ENCODE data around the gene ERGIC3. TPM values are rescaled to one million over a fixed set of nuclear protein-coding genes. Genes with fewer than 3 reads are reported as not detected.
"Not testable (repeated sequence)": the region's sequence is repeated elsewhere in the genome, so short reads cannot be mapped to it uniquely, and the experiment has no call there.

Gene ERGIC3
- total and polyA plus RNA-seq, 10 of the 15 experiments (the other 5 are each of a cell fraction or from before 2014, with no cell fraction given) = 90.4 to 210 (median 139) TPM

DNA sequence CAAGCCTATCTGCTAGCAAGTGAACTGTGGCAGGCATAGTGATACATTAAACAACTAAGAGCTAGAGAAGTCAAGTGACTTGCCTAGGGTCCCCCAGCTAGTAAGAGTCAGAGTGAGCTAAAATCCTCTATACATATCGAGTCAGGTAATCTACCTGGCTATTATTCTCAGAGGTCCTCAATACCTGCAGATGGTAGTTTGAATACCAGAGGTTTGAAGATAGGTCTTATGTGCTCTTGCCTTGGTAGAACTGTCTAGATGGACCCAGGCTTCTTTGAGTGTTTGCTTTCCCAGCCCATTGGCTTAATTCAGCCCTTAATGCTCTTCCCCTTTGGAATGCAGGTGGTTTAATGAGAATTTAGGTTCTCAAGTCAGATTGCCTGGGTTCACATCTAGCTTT lies 1.1 kb downstream of the ERGIC3 start (continued):
- TF ChIP-seq, protein P1, sequence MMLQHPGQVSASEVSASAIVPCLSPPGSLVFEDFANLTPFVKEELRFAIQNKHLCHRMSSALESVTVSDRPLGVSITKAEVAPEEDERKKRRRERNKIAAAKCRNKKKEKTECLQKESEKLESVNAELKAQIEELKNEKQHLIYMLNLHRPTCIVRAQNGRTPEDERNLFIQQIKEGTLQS (IDR thresholded peaks at IDR 0.05; ENCODE audit: borderline replicate concordance, extremely low read depth, low read depth, low read length) = no peak
- TF ChIP-seq BCL11A (IDR thresholded peaks at IDR 0.05; ENCODE audit: low read depth, low read length) (no peak), ZNF384 (IDR thresholded peaks at IDR 0.05; ENCODE audit: borderline replicate concordance, low read depth, low read length) (no peak)

DNA sequence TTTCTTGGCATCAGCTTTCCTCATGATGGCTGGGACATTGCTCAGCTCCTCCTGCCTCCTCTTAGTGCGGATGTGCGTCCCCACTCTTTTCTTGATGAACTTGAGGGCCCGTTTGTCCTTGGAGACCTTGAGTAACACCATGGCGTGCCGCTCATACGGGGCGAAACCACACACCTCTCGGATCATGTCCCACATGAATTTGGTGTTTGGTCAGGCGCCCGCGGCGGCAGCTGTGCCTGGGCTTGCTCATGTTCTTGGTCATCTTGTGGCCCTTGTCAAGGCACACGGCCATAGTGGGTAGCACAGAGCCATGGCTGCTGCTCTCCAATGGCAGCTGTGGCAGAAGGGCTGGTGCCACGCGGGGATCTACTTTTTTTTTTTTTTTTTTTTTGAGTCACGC lies 2.6 kb downstream of the ERGIC3 start:
- SMC1A ChIA-PET (ENCODE audit: uncharacterized antibody, unreplicated experiment) = no interaction called here
- Histone ChIP-seq H3K27ac (ENCODE audit: control insufficient read depth, insufficient read depth) (no peak overlapping the region), H3K9me3 (replicated peaks; ENCODE audit: control insufficient read depth, insufficient read depth, low read length) (no peaks in the 10 kb centered on the region), H3K4me3 (no peak overlapping the region), H3K4me2 (ENCODE audit: control insufficient read depth, insufficient read depth) (no peak overlapping the region), H3K4me1 (ENCODE audit: control insufficient read depth, insufficient read depth, low read length) (peaks cover 12% of the 10 kb centered on the region), H3K9ac (ENCODE audit: control insufficient read depth, insufficient read depth, low read length) (no peak overlapping the region), H3K36me3 (ENCODE audit: control insufficient read depth in 2 of 2, insufficient read depth in 2 of 2, low read length in 1 of 2) (peaks cover 5 to 6% of the 10 kb centered on the region in 2 experiments; a peak in 3 of 4 replicates), H3K79me2 (ENCODE audit: control insufficient read depth, insufficient read depth, low read length) (peaks cover 6% of the 10 kb centered on the region; the same call in 1 of the 2 replicates), H2AFZ (ENCODE audit: control insufficient read depth, low read depth, low read length) (no peak overlapping the region), H4K20me1 (ENCODE audit: control insufficient read depth, insufficient read depth) (no peaks in the 10 kb centered on the region), H3K27me3 (replicated peaks in 1 of 2; ENCODE audit: control insufficient read depth in 2 of 2, insufficient read depth in 2 of 2, low read length in 1 of 2) (no peaks in the 10 kb centered on the region)
- WGBS (ENCODE audit: insufficient coverage, insufficient replicate concordance, low lambda C conversion rate, missing lambda C conversion rate) = 100% methylated on average over 15 of the region's 16 CpGs
- FAIRE-seq (no peak), DNase-seq (ENCODE audit: low read depth, low spot score) (no peak), ATAC-seq (no peak)
- intact Hi-C loops (cut with micrococcal nuclease; ENCODE audit: unreplicated experiment) = loop anchor here (5.0 kb wide), 1 partner anchor 73 kb away; the partner anchor contains the start of gene SPAG4
- TF ChIP-seq YY1 (IDR thresholded peaks at IDR 0.05; ENCODE audit: low read depth, low read length) (no peak), DPF2 (IDR thresholded peaks at IDR 0.05) (no peak), SMAD1 (IDR thresholded peaks at IDR 0.05; ENCODE audit: low read depth, partially characterized antibody) (no peak), MXI1 (IDR thresholded peaks at IDR 0.05; ENCODE audit: low read depth, low read length) (no peak)
- TF ChIP-seq, protein P2, sequence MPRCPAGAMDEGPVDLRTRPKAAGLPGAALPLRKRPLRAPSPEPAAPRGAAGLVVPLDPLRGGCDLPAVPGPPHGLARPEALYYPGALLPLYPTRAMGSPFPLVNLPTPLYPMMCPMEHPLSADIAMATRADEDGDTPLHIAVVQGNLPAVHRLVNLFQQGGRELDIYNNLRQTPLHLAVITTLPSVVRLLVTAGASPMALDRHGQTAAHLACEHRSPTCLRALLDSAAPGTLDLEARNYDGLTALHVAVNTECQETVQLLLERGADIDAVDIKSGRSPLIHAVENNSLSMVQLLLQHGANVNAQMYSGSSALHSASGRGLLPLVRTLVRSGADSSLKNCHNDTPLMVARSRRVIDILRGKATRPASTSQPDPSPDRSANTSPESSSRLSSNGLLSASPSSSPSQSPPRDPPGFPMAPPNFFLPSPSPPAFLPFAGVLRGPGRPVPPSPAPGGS (IDR thresholded peaks at IDR 0.05; ENCODE audit: borderline replicate concordance, insufficient read depth, low read depth, low read length, poor library complexity, severe bottlenecking) = peak; percentile 59
- TF ChIP-seq, protein P3, sequence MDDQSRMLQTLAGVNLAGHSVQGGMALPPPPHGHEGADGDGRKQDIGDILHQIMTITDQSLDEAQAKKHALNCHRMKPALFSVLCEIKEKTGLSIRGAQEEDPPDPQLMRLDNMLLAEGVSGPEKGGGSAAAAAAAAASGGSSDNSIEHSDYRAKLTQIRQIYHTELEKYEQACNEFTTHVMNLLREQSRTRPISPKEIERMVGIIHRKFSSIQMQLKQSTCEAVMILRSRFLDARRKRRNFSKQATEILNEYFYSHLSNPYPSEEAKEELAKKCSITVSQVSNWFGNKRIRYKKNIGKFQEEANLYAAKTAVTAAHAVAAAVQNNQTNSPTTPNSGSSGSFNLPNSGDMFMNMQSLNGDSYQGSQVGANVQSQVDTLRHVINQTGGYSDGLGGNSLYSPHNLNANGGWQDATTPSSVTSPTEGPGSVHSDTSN (IDR thresholded peaks at IDR 0.05; ENCODE audit: insufficient replicate concordance, low read depth, low read length) = peak; percentile 3
- in situ Hi-C loops (cut with MboI) = no loop called here
- POLR2A ChIA-PET = interaction anchor here (0.6 kb wide), 1 partner anchor 1060 kb away, joined by 3 read pairs; no protein-coding TSS in a partner anchor
- CTCF ChIA-PET = interaction anchor here (1.1 kb wide), 1 partner anchor 59 kb away, joined by 3 read pairs; no protein-coding TSS in a partner anchor
- RAD21 ChIA-PET (ENCODE audit: unreplicated experiment) = no interaction called here
- no TSS peak for BruUV-seq (replicated peaks)

DNA sequence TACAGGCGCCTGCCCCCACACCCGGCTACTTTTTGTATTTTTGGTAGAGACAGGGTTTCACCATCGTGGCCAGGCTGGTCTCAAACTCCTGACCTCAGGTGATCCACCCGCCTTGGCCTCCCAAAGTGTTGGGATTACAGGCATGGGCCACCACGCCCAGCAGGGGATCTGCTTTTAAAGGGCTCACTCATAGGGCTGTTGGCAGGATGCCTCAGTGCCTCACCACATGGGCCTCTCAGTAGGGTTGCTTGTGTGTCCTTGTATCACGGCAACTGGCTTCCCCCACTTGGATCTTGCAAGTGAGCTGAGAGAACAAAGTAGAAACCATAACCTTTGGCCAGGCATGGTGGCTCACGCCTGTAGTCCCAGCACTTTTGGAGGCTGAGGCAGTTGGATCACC lies 3.1 kb downstream of the ERGIC3 start:
- POLR2A ChIA-PET = interaction anchor here (0.6 kb wide), 1 partner anchor 1061 kb away, joined by 3 read pairs; no protein-coding TSS in a partner anchor
- in situ Hi-C loops (cut with MboI) = not testable (repeated sequence)

More for the DNA sequence above, 3.1 kb downstream of the ERGIC3 start:
- SMC1A ChIA-PET (ENCODE audit: uncharacterized antibody, unreplicated experiment); H3K4me3 ChIP-seq; H3K9me3 ChIP-seq (replicated peaks; ENCODE audit: control insufficient read depth, insufficient read depth, low read length); RAD21 ChIA-PET (ENCODE audit: unreplicated experiment); H3K4me2 ChIP-seq (ENCODE audit: control insufficient read depth, insufficient read depth); H3K79me2 ChIP-seq (ENCODE audit: control insufficient read depth, insufficient read depth, low read length); H3K27ac ChIP-seq (ENCODE audit: control insufficient read depth, insufficient read depth); DNase-seq (ENCODE audit: low read depth, low spot score); H3K27me3 ChIP-seq (replicated peaks in 1 of 2; ENCODE audit: control insufficient read depth in 2 of 2, insufficient read depth in 2 of 2, low read length in 1 of 2); ATAC-seq; BruUV-seq (replicated peaks); H3K9ac ChIP-seq (ENCODE audit: control insufficient read depth, insufficient read depth, low read length); H2AFZ ChIP-seq (ENCODE audit: control insufficient read depth, low read depth, low read length); FAIRE-seq; H4K20me1 ChIP-seq (ENCODE audit: control insufficient read depth, insufficient read depth); H3K36me3 ChIP-seq (ENCODE audit: control insufficient read depth in 2 of 2, insufficient read depth in 2 of 2, low read length in 1 of 2): not testable (repeated sequence)
- H3K4me1 ChIP-seq (ENCODE audit: control insufficient read depth, insufficient read depth, low read length) = peaks cover 12% of the 10 kb centered on the region
- intact Hi-C loops (cut with micrococcal nuclease; ENCODE audit: unreplicated experiment) = loop anchor here (5.0 kb wide), 1 partner anchor 72 kb away; the partner anchor contains the start of gene SPAG4
- CTCF ChIA-PET = interaction anchor here (0.6 kb wide), 1 partner anchor 70 kb away, joined by 3 read pairs; no protein-coding TSS in a partner anchor
- 91% methylated on average over 7 of the region's 7 CpGs for WGBS (ENCODE audit: insufficient coverage, insufficient replicate concordance, low lambda C conversion rate, missing lambda C conversion rate)

Data from GM12878 (cell line).